Smooth muscle cell of trachea (primary cell): ENCODE measurements around the gene TMEM82. TPM values are rescaled to one million over a fixed set of nuclear protein-coding genes. Genes with fewer than 3 reads are reported as not detected.

ENCODE experiments used
- total RNA-seq: library from RNA; depleted of rRNA; stranded (reverse); fragments of >200 nt; gene quantifications from 2 replicates; pipeline ENCODE4 v1.2.1, GENCODE V29; 2014

TMEM82 gene
- total RNA-seq = not detected in 2 replicates

GRCh38 chr1:15742339-15742801 is at the start of gene TMEM82:
TMEM82 (plus strand) TSS chr1:15742499; CDS start chr1:15742560, 61 bp downstream.

GRCh38 chr1:15736038-15736891 is 6.0 kb upstream of the TMEM82 start, which contains the start of gene SLC25A34:
SLC25A34 (plus strand) TSS chr1:15736258; CDS start chr1:15736486, 228 bp downstream.

DNA sequence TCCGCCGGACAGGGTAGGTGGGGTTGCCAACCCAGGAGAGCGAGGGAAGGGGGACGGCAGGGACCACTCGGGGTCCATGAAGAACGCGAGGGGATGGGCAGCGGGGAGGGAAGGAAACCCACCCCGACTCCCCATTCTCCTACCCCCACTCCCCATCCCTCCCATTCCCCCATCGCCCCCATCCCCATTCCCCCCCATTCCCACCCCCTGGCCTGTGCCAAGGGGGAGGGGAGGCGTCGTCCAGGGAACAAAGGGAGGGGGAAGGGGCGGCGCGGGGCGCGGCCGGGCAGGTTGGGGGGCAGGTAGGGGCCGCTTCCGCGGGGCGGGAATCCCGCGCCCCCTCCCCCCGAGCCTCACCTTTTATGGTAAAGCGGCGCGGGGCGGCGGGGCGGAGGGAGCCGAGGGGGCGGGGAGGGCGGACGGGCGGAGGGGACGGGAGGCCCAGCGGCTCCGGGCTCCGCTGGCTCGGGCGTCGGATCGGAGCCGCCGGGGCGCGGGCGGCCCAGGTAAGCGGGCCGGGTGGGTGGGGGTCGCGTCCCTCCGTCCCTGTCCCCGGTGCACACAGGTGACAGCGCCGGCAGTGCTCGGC is 16.1 kb downstream of the TMEM82 start, which contains the start of gene FBLIM1:
TSS of gene FBLIM1 (plus strand) at position 453 of the 589 bp plus-strand sequence. CDS start 6,189 bp downstream, outside the sequence.

Other genes with a start within 250 kb of the TMEM82 start
- gene CASP9, start 218.3 kb upstream of the TMEM82 start, total RNA-seq = 6.5 and 7.4 TPM in 2 replicates
- gene DNAJC16, start 215.7 kb upstream of the TMEM82 start, total RNA-seq = 12.9 and 19.7 TPM in 2 replicates
- gene AGMAT, start 157.4 kb upstream of the TMEM82 start, total RNA-seq = 0.99 and 1.6 TPM in 2 replicates
- 14.5 and 19.0 TPM in 2 replicates for gene DDI2, start 125.0 kb upstream of the TMEM82 start, total RNA-seq
- 76.4 and 158 TPM in 2 replicates for gene PLEKHM2, start 58.2 kb upstream of the TMEM82 start, total RNA-seq
- 0.58 and 2.6 TPM in 2 replicates for gene SLC25A34, start 6.2 kb upstream of the TMEM82 start, total RNA-seq
- 34.9 and 53.4 TPM in 2 replicates for gene FBLIM1, start 16.3 kb downstream of the TMEM82 start, total RNA-seq
- gene UQCRHL, start 65.2 kb downstream of the TMEM82 start, total RNA-seq = 1.2 and 2.0 TPM in 2 replicates
- gene SPEN, start 105.2 kb downstream of the TMEM82 start, total RNA-seq = 13.4 and 19.9 TPM in 2 replicates
- gene ZBTB17, start 233.6 kb downstream of the TMEM82 start, total RNA-seq = 32.9 and 48.5 TPM in 2 replicates